OCI-LY3 (cell line): ENCODE results near the gene INSIG1.

ENCODE experiments used
- EZH2phosphoT487 ChIP-seq: fragments of 200-600 bp; shearing (Covaris generic); IDR thresholded peaks from 2 replicates; pipeline ENCODE4 v1.6.1; 2018; ENCODE audit warnings: antibody characterized with exemption, mixed run types, low read depth
- TF ChIP-seq, protein P1 (sequence below): fragments of 200-600, 300-600 bp; sonication (generic); IDR thresholded peaks from 2 replicates; pipeline ENCODE4 v1.5.1; 2014; ENCODE audit warnings: antibody characterized with exemption, low read length, low read depth

DNA sequence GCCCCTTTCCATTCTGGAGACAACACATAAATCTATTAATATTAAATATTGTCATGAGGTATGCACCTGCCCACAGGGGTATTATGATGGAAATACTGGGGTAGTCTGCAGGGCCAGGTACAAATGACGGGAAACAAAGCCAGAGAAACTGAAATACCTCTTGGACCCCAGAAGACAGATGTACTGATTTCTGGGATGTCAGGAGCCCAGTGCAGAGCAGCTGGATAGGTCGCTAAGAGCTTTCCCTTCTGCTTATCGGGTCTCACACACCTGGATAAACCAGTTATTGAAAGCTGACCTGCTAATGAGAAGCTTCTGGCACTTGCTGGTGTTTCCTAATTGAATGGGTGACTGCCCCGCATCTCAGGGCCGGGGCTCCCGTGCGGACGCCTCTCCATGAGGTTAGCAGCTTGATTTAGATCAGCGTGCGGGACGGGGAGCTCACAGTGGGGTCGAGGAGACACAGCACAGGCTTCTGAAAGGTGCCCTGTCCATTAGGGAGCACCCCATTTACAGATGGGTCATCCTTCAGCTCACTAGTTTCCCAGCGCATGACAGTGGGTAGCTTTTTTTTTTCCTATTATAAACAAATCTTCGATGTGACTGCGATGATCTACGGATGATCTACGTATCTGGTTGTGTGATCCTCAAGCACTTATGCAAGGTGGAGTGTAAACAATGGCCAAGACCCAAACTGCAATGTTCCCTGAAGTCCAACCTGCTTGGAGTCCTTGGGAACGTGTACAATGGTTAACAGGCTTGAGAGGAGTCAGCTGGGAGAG, 1.5 kb upstream of the INSIG1 start:
- TF ChIP-seq, protein P1, sequence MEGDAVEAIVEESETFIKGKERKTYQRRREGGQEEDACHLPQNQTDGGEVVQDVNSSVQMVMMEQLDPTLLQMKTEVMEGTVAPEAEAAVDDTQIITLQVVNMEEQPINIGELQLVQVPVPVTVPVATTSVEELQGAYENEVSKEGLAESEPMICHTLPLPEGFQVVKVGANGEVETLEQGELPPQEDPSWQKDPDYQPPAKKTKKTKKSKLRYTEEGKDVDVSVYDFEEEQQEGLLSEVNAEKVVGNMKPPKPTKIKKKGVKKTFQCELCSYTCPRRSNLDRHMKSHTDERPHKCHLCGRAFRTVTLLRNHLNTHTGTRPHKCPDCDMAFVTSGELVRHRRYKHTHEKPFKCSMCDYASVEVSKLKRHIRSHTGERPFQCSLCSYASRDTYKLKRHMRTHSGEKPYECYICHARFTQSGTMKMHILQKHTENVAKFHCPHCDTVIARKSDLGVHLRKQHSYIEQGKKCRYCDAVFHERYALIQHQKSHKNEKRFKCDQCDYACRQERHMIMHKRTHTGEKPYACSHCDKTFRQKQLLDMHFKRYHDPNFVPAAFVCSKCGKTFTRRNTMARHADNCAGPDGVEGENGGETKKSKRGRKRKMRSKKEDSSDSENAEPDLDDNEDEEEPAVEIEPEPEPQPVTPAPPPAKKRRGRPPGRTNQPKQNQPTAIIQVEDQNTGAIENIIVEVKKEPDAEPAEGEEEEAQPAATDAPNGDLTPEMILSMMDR = no peak
- no peak for TF ChIP-seq EZH2phosphoT487
